Smooth muscle cell (in vitro differentiated cells): Measurements from ENCODE around the gene ADAM33. TPM values are rescaled to one million over a fixed set of nuclear protein-coding genes. Genes with fewer than 3 reads are reported as not detected.

Experiments
- DNase-seq: peaks from one replicate; lab custom pipeline; 2025; ENCODE audit not compliant: unreplicated experiment; lab: John Stamatoyannopoulos, UW
- H2AFZ ChIP-seq: fragments of 200-600 bp; sonication (generic); 2 replicates; pipeline ENCODE4 v1.6.0; 2016; ENCODE audit warnings: antibody characterized with exemption, low read depth, mild to moderate bottlenecking
- H3F3A ChIP-seq: fragments of 200-600 bp; sonication (generic); 2 replicates; pipeline ENCODE4 v1.6.0; 2017; ENCODE audit warnings: antibody characterized with exemption, low read depth
- H3K27ac ChIP-seq: fragments of 200-600 bp; sonication (generic); 2 replicates; pipeline ENCODE4 v1.5.1; 2016; ENCODE audit warnings: low read depth, mild to moderate bottlenecking
- H3K27me3 ChIP-seq: fragments of 200-600 bp; sonication (generic); 2 replicates; pipeline ENCODE4 v1.6.1; 2016; ENCODE audit warnings: low read depth, mild to moderate bottlenecking
- H3K36me3 ChIP-seq: fragments of 200-600 bp; sonication (generic); 2 replicates; pipeline ENCODE4 v1.5.1; 2016; ENCODE audit warnings: low read depth
- H3K4me1 ChIP-seq: fragments of 200-600 bp; sonication (generic); 2 replicates; pipeline ENCODE4 v1.5.1; 2016; ENCODE audit warnings: low read depth
- H3K4me2 ChIP-seq: fragments of 200-600 bp; sonication (generic); 2 replicates; pipeline ENCODE4 v1.6.0; 2016; ENCODE audit warnings: mild to moderate bottlenecking
- H3K4me3 ChIP-seq: fragments of 200-600 bp; sonication (generic); 2 replicates; pipeline ENCODE4 v1.5.1; 2016; ENCODE audit warnings: mild to moderate bottlenecking
- H3K79me2 ChIP-seq: fragments of 200-600 bp; sonication (generic); 2 replicates; pipeline ENCODE4 v1.6.0; 2016; ENCODE audit warnings: low read depth, mild to moderate bottlenecking
- H3K9ac ChIP-seq: fragments of 200-600 bp; sonication (generic); 2 replicates; pipeline ENCODE4 v1.6.0; 2016; ENCODE audit warnings: low read depth
- H3K9me3 ChIP-seq: fragments of 200-600 bp; sonication (generic); replicated peaks from 2 replicates; pipeline ENCODE4 v1.5.1; 2016; ENCODE audit warnings: low read depth
- H4K20me1 ChIP-seq: fragments of 200-600 bp; sonication (generic); 2 replicates; pipeline ENCODE4 v1.6.0; 2016; ENCODE audit warnings: low read depth
- WGBS: methylation state at CpG from one replicate; pipeline ENCODE4 v1.1.7; 2016; ENCODE audit warnings: low lambda C conversion rate; 5-methylcytosine and 5-hydroxymethylcytosine counted together
- polyA plus RNA-seq: library from polyadenylated mRNA; unstranded; fragments of >200 nt; fragmentation: Nextera tagmentation; extraction: Ambion mirVana; gene quantifications from 2 replicates; pipeline ENCODE4 v1.2.1, GENCODE V29; 2016
- total RNA-seq: library from RNA; depleted of rRNA; stranded (reverse); fragments of >200 nt; gene quantifications from 2 replicates; pipeline ENCODE4 v1.2.3, GENCODE V29; 2014
- TF ChIP-seq, protein P1 (sequence below): fragments of 200-600 bp; sonication (generic); IDR thresholded peaks from 2 replicates; pipeline ENCODE4 v1.5.1; 2017; ENCODE audit warnings: borderline replicate concordance, mild to moderate bottlenecking, antibody characterized with exemption; ENCODE audit not compliant: insufficient read depth, poor library complexity, severe bottlenecking

The ADAM33 gene
- total and polyA plus RNA-seq, 2 experiments from 2014 or later = 5.1 to 7.4 TPM

DNA sequence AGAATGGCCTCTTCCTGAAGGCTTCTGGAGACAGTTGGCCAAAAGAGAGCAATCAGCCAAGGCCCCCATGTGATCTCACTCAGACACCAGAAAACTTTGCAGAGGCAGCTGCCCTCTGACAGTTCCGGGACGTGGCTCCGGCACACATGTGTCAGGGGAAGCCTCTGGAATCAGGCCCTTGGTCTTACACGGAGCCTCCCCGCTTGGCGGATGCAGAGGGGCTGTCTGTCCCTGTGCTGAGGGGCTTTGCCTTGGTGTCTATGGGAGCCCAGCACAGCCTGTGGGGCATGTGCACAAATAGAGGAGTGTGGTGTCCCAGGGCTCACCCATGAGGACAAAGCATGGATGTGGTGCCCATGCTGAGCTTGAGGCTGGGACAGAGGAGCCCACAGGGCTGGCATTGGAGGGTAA is 16.8 kb upstream of the ADAM33 start:
- H3K4me3 ChIP-seq = no peak overlapping the region
- no peaks in the 10 kb centered on the region for H3K79me2 ChIP-seq
- H3K9ac ChIP-seq = no peak overlapping the region
- no peak for DNase-seq
- H3K4me1 ChIP-seq = no peaks in the 10 kb centered on the region
- TF ChIP-seq, protein P1, sequence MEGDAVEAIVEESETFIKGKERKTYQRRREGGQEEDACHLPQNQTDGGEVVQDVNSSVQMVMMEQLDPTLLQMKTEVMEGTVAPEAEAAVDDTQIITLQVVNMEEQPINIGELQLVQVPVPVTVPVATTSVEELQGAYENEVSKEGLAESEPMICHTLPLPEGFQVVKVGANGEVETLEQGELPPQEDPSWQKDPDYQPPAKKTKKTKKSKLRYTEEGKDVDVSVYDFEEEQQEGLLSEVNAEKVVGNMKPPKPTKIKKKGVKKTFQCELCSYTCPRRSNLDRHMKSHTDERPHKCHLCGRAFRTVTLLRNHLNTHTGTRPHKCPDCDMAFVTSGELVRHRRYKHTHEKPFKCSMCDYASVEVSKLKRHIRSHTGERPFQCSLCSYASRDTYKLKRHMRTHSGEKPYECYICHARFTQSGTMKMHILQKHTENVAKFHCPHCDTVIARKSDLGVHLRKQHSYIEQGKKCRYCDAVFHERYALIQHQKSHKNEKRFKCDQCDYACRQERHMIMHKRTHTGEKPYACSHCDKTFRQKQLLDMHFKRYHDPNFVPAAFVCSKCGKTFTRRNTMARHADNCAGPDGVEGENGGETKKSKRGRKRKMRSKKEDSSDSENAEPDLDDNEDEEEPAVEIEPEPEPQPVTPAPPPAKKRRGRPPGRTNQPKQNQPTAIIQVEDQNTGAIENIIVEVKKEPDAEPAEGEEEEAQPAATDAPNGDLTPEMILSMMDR = no peak
- no peak overlapping the region for H3K27ac ChIP-seq
- H3K36me3 ChIP-seq = no peaks in the 10 kb centered on the region
- no peak overlapping the region for H3K4me2 ChIP-seq
- WGBS = 90% methylated on average over 6 of the region's 6 CpGs
- no peaks in the 10 kb centered on the region for H3K9me3 ChIP-seq
- H4K20me1 ChIP-seq = no peaks in the 10 kb centered on the region
- no peaks in the 10 kb centered on the region for H3F3A ChIP-seq
- no peaks in the 10 kb centered on the region for H3K27me3 ChIP-seq
- no peak overlapping the region for H2AFZ ChIP-seq

DNA sequence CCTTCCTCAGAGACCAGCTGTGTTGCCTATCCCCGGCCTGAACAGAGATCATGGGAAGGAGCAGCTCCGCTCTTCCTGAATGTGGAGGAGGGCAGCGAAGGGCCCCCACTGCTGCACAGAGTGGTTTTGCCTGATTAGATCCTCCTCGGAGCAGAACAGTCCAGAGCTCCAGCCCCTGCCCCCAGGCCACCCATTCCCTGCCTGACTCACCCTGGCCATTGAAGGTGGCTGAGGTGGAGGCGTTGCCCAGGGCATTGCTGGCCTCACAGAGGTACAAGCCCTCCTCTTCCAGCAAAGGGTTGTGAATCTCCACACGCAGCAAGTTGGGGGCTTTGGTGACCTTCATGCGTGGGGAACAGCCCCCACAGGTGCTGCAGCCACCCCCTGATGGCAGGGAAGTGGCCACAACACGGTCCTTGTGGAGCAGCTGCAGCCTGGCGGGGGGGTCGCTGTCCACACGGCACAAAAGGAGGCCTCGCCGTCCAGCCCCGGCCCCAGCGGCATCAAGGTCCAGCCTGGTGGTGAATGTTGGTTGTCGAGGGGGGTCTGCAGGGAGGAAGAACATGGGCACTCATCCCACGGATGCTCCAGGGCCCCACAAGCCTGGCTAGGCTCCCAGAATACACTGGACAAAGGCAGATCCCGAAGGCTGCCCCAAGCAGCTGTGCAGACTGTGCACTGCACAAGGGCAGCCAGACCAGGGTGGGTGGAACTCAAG is 15.9 kb upstream of the ADAM33 start:
- H3K9me3 ChIP-seq = no peaks in the 10 kb centered on the region
- H3K79me2 ChIP-seq = no peaks in the 10 kb centered on the region
- H3K4me2 ChIP-seq = no peak overlapping the region
- H3F3A ChIP-seq = no peaks in the 10 kb centered on the region
- TF ChIP-seq, protein P1 = no peak
- no peak overlapping the region for H2AFZ ChIP-seq
- no peak overlapping the region for H3K27ac ChIP-seq
- no peak for DNase-seq
- no peaks in the 10 kb centered on the region for H3K36me3 ChIP-seq
- no peak overlapping the region for H3K4me3 ChIP-seq
- H3K4me1 ChIP-seq = no peaks in the 10 kb centered on the region
- no peaks in the 10 kb centered on the region for H4K20me1 ChIP-seq
- 84% methylated on average over 18 of the region's 18 CpGs for WGBS
- H3K9ac ChIP-seq = no peak overlapping the region
- no peaks in the 10 kb centered on the region for H3K27me3 ChIP-seq

DNA sequence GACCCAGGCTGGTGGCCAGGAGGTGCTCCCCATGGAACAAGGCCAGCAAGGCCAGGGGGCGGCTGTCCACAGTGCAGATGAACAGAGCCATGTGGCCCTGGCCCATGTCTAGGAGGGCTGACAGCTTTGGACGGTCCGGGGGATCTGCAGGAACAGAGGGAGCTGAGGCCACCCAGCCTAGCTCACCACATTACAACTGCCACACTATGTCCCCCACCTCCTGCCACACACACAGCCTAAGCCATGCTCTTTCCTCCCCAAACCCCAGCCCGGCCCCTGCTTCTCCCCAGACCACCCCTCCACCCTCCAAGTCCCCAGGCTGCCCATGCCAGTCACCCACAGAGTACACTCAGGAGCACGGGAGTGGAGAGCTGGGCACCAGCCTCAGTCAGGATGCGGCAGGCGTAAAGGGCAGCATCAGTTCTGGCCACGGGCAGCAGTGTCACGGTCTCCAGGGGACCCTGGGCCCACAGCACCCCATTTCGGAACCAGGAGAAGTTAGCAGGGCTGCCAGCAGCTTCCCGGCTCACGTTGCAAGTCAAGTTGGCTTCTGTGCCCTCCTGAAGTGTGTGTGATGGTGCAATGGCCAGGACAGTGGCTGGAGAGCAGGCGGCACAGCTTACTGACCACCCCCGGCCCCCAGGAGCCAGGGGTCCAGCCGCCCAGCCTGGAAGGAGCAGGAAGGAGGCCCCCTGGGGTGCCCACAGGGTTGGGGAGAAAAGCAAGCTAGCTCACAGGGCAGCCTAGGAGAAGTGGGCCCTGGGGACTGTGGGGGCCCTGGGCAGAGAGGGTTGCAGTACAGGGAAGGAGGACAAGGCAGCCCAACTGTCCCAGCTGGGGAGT is 15.2 kb upstream of the ADAM33 start:
- no peak overlapping the region for H3K27ac ChIP-seq
- no peaks in the 10 kb centered on the region for H3K27me3 ChIP-seq
- H3K9me3 ChIP-seq = no peaks in the 10 kb centered on the region
- no peak for DNase-seq
- no peak overlapping the region for H3K9ac ChIP-seq
- no peaks in the 10 kb centered on the region for H3K36me3 ChIP-seq
- 97% methylated on average over 14 of the region's 15 CpGs for WGBS
- TF ChIP-seq, protein P1 = no peak
- H2AFZ ChIP-seq = no peak overlapping the region
- H3K4me3 ChIP-seq = no peak overlapping the region
- H3K4me2 ChIP-seq = no peak overlapping the region
- no peaks in the 10 kb centered on the region for H3K4me1 ChIP-seq
- H3K79me2 ChIP-seq = no peaks in the 10 kb centered on the region
- H4K20me1 ChIP-seq = no peaks in the 10 kb centered on the region
- H3F3A ChIP-seq = no peaks in the 10 kb centered on the region
